Keratinocyte (primary cell): Measurements from ENCODE around the gene RNF212B. TPM values are rescaled to one million over a fixed set of nuclear protein-coding genes. Genes with fewer than 3 reads are reported as not detected.
A peak's percentile ranks its signal among the peaks of the same experiment; 100 is the strongest.

ENCODE experiments used
- DNase-seq: peaks from one replicate; pipeline ENCODE4 v3.0.0-alpha.2; 2011; ENCODE audit warnings: low read depth, missing footprints, low spot score
- FAIRE-seq: peaks from 2 replicates; lab custom pipeline; 2011; peaks lifted over from hg19 to GRCh38; lab: Jason Lieb, UNC
- H2AFZ ChIP-seq: 2 replicates; pipeline ENCODE4 v1.6.0; 2012; ENCODE audit warnings: low read length, control low read depth, inconsistent platforms; ENCODE audit not compliant: control insufficient read depth
- H3K27ac ChIP-seq: 2 replicates; pipeline ENCODE4 v1.5.1; 2011; ENCODE audit warnings: low read length; ENCODE audit not compliant: control insufficient read depth, insufficient read depth
- H3K27me3 ChIP-seq: 3 replicates; pipeline ENCODE4 v1.6.0; 2011; ENCODE audit warnings: low read length; ENCODE audit not compliant: control insufficient read depth, insufficient read depth; ENCODE audit errors: extremely low read depth
- H3K36me3 ChIP-seq, 2 experiments: 2 replicates in 1 of 2; 3 replicates in 1 of 2; pipeline ENCODE4 v1.5.1; 2011; ENCODE audit warnings: low read length in 2 of 2, mild to moderate bottlenecking in 1 of 2; ENCODE audit not compliant: control insufficient read depth in 2 of 2, insufficient read depth in 2 of 2; ENCODE audit errors: extremely low read depth in 1 of 2
- H3K4me1 ChIP-seq: 3 replicates; pipeline ENCODE4 v1.5.1; 2011; ENCODE audit warnings: low read length; ENCODE audit not compliant: control insufficient read depth, insufficient read depth; ENCODE audit errors: extremely low read depth
- H3K4me2 ChIP-seq: 3 replicates; pipeline ENCODE4 v1.6.0; 2011; ENCODE audit warnings: low read depth, low read length; ENCODE audit not compliant: control insufficient read depth, insufficient read depth; ENCODE audit errors: extremely low read depth
- H3K4me3 ChIP-seq, 3 experiments: fragments of 200-600 bp in 1 of 3; sonication (generic) in 1 of 3; 2 replicates in 2 of 3; 3 replicates in 1 of 3; pipeline ENCODE4 v1.5.1; 2011 to 2016; ENCODE audit warnings: low read length in 3 of 3, mild to moderate bottlenecking in 3 of 3, control low read depth in 2 of 3, inconsistent platforms in 1 of 3, low read depth in 1 of 3, mixed read lengths in 1 of 3, mixed run types in 1 of 3, moderate library complexity in 1 of 3; ENCODE audit not compliant: control insufficient read depth in 2 of 3, insufficient read depth in 2 of 3; ENCODE audit errors: extremely low read depth in 1 of 3
- H3K79me2 ChIP-seq: 2 replicates; pipeline ENCODE4 v1.6.0; 2012; ENCODE audit warnings: low read length; ENCODE audit not compliant: control insufficient read depth, insufficient read depth
- H3K9ac ChIP-seq: 3 replicates; pipeline ENCODE4 v1.6.0; 2011; ENCODE audit warnings: low read length; ENCODE audit not compliant: control insufficient read depth, insufficient read depth; ENCODE audit errors: extremely low read depth
- H3K9me1 ChIP-seq: 3 replicates; pipeline ENCODE4 v1.6.0; 2011; ENCODE audit warnings: low read length; ENCODE audit not compliant: control insufficient read depth, insufficient read depth; ENCODE audit errors: extremely low read depth
- H3K9me3 ChIP-seq: 2 replicates; pipeline ENCODE4 v1.5.1; 2012; ENCODE audit warnings: low read depth, low read length; ENCODE audit not compliant: control insufficient read depth
- H4K20me1 ChIP-seq: 3 replicates; pipeline ENCODE4 v1.6.0; 2011; ENCODE audit warnings: low read length; ENCODE audit not compliant: control insufficient read depth, insufficient read depth; ENCODE audit errors: extremely low read depth
- EZH2 ChIP-seq: IDR thresholded peaks from one replicate; pipeline ENCODE4 v1.6.1; 2012; ENCODE audit warnings: inconsistent platforms, mild to moderate bottlenecking, low read length, moderate library complexity
- dilution Hi-C: fragments of 300-500 bp; cut with MboI; formaldehyde crosslinking; loops from one replicate; pipeline ENCODE4 v1.7.0; 2020; ENCODE audit warnings: low sequenced_read_pairs; ENCODE audit not compliant: extremely low pct_ligation_motif_present
- polyA minus RNA-seq, 3 experiments: library from RNA; depleted of rRNA, polyadenylated mRNA; stranded (reverse); fragments of >200 nt; gene quantifications; 1 replicate in 1 of 3; 2 replicates in 1 of 3; 3 replicates in 1 of 3; pipeline ENCODE4 v1.2.3, GENCODE V29; 2011
- polyA plus RNA-seq, 5 experiments: library from polyadenylated mRNA; depleted of rRNA in 3 of 5; stranded (reverse) in 3 of 5; stranded (forward) in 1 of 5; unstranded in 1 of 5; fragments of >200 nt; gene quantifications; 1 replicate in 1 of 5; 2 replicates in 3 of 5; 3 replicates in 1 of 5; pipeline versions ENCODE4 v1.2.1 to v1.2.3, GENCODE V29; 2011 to 2012; ENCODE audit warnings: missing spikeins in 2 of 5, low read depth in 1 of 5, low replicate concordance in 1 of 5
- TF ChIP-seq, protein P1 (sequence below), 3 experiments: IDR thresholded peaks in 1 of 3; conservative IDR thresholded peaks in 1 of 3; optimal IDR thresholded peaks in 1 of 3; 2 replicates in 2 of 3; 3 replicates in 1 of 3; pipeline versions ENCODE3 to v1.5.1; 2011; ENCODE audit warnings: low read length in 3 of 3, mild to moderate bottlenecking in 3 of 3, moderate library complexity in 2 of 3, control low read depth in 1 of 3, inconsistent platforms in 1 of 3; ENCODE audit not compliant: insufficient read depth in 2 of 3; ENCODE audit errors: extremely low read depth in 1 of 3

RNF212B gene, protein sequence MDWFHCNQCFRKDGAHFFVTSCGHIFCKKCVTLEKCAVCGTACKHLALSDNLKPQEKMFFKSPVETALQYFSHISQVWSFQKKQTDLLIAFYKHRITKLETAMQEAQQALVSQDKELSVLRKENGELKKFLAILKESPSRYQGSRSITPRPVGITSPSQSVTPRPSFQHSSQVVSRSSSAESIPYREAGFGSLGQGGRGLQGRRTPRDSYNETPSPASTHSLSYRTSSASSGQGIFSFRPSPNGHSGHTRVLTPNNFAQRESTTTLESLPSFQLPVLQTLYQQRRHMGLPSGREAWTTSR
- polyA plus RNA-seq (not detected in 3 replicates), polyA minus RNA-seq (not detected in 3 replicates)
- not detected for polyA plus RNA-seq (2011; ENCODE audit: low read depth)
- polyA plus RNA-seq (2011; cell fraction: cytosol; rRNA removed) = not detected in 2 replicates
- polyA plus RNA-seq (2011; cell fraction: nucleus; rRNA removed) = not detected in 2 replicates
- polyA plus RNA-seq (2012; ENCODE audit: low replicate concordance) = not detected in 2 replicates
- polyA minus RNA-seq (2011; cell fraction: cytosol; rRNA and poly(A)+ RNA removed) = not detected
- polyA minus RNA-seq (2011; cell fraction: nucleus; rRNA and poly(A)+ RNA removed) = not detected in 2 replicates

DNA sequence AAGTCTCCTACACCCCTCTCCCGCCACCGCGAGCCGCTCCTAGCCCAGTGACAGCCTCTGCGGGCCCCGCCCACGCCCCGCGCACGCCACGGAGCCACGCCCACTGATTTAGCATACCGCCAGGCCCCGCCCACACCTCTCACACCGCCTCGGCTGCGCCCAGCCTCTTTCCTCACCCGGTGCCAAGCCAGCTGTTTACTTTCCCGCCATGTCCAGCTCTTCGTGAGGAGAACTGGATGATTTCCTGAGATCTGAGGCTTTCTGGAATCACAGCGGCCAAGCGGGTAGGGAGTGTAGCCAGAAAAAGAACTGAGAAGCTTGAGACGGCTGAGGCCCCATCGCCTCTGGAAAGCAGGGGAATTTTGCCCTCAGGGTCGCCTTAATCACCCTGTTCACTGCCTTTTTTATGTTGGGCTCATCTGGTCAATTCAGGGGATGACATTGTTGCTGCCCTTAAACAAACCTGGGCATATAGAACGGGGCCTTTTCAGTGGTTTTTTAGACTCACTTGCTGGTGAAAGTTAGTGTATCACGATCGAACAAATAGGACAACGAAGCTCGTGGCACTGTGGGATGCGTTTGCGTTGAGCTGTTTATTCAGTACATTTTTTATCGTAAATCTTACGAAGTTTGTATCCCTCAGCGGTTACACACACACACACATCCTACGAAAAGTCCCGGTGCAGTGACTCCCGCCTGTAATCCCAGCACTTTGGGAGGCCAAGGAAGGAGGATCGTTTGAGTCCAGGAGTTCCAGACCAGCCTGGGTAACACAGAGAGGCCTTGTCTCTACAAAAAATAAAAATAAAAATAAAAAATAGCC is at the start of gene RNF212B:
Gene RNF212B (plus strand): TSS at position 165 of the 823 bp plus-strand sequence. CDS start 2,410 bp downstream, outside the sequence.
- dilution Hi-C loops = no loop called here
- Histone ChIP-seq H3K9me3 (no peaks in the 10 kb centered on the region), H3K4me1 (peaks cover 6% of the 10 kb centered on the region), H3K36me3 (no peaks in the 10 kb centered on the region), H3K27ac (no peak within 1 kb of the TSS), H3K4me2 (peak within 1 kb of the TSS; percentile 85), H2AFZ (peak within 1 kb of the TSS; percentile 83), H3K27me3 (no peaks in the 10 kb centered on the region), H3K9ac (no peak within 1 kb of the TSS), H4K20me1 (no peaks in the 10 kb centered on the region), H3K79me2 (no peaks in the 10 kb centered on the region), H3K9me1 (no peaks in the 10 kb centered on the region), H3K4me3 (peak within 1 kb of the TSS in 2 of 3 experiments; percentile 52 to 53)
- TF ChIP-seq, protein P1, sequence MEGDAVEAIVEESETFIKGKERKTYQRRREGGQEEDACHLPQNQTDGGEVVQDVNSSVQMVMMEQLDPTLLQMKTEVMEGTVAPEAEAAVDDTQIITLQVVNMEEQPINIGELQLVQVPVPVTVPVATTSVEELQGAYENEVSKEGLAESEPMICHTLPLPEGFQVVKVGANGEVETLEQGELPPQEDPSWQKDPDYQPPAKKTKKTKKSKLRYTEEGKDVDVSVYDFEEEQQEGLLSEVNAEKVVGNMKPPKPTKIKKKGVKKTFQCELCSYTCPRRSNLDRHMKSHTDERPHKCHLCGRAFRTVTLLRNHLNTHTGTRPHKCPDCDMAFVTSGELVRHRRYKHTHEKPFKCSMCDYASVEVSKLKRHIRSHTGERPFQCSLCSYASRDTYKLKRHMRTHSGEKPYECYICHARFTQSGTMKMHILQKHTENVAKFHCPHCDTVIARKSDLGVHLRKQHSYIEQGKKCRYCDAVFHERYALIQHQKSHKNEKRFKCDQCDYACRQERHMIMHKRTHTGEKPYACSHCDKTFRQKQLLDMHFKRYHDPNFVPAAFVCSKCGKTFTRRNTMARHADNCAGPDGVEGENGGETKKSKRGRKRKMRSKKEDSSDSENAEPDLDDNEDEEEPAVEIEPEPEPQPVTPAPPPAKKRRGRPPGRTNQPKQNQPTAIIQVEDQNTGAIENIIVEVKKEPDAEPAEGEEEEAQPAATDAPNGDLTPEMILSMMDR (optimal IDR thresholded peaks at IDR 0.05 in 1 of 3, IDR thresholded peaks at IDR 0.05 in 1 of 3, conservative IDR thresholded peaks at IDR 0.05 in 1 of 3; ENCODE audit: extremely low read depth in 1 of 3, insufficient read depth in 2 of 3, low read length in 3 of 3) = no peak
- TF ChIP-seq EZH2 = no peak
- DNase-seq = no peak
- peak; percentile 26 for FAIRE-seq

DNA sequence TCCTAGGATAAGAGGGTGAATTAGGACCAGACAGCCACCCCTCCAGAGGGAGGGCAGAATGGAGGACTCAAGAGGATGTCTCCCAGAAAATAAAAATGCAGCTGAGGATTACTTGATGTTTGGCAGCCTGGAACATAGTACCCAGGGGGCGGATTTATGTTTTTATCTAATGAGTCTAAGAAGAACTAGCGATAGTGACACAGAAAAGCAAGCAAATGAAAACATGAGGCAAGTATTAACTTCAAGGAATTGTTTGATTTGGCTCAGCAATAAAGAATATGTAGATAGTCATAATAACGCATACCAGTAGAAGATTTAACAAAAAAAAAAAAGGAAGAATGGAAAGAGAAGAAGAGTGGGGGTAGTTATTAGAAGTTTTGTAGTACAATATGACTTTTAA is 44.3 kb upstream of the RNF212B start:
- Histone ChIP-seq H3K27me3 (no peaks in the 10 kb centered on the region), H3K9me3 (no peaks in the 10 kb centered on the region), H3K4me1 (no peaks in the 10 kb centered on the region), H3K9ac (no peak overlapping the region), H3K4me2 (no peak overlapping the region), H3K4me3 (no peak overlapping the region), H2AFZ (no peak overlapping the region), H3K9me1 (no peaks in the 10 kb centered on the region), H3K79me2 (no peaks in the 10 kb centered on the region), H3K27ac (no peak overlapping the region), H3K36me3 (no peaks in the 10 kb centered on the region), H4K20me1 (no peaks in the 10 kb centered on the region)
- DNase-seq = no peak
- dilution Hi-C loops = no loop called here
- no peak for FAIRE-seq
- no peak for TF ChIP-seq EZH2
- TF ChIP-seq, protein P1 (optimal IDR thresholded peaks at IDR 0.05 in 1 of 3, IDR thresholded peaks at IDR 0.05 in 1 of 3, conservative IDR thresholded peaks at IDR 0.05 in 1 of 3; ENCODE audit: extremely low read depth in 1 of 3, insufficient read depth in 2 of 3, low read length in 3 of 3) = no peak
